ENCODE data around the gene DLGAP1.

DNA sequence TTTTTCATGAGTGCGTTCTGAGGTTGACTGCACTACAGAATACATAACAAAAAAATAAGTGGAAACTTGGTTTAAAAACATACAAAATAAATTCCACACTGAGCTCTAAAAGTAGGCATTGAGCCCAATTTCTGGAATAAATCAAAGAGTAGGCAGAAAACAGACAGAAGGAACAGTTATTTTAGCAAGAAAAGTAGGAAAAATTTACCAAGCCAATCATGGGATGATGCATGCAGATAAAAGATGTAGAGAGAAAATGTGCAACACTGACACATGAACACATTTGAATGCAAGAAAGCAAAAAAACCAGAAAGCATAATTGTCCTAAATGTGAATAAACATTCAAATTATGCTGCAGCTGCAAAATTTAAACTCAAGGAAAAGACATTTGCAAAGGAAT, 308.3 kb downstream of the DLGAP1 start:
- TF ChIP-seq ELF4 (IDR thresholded peaks at IDR 0.05) (no peak), FOXK2 (IDR thresholded peaks at IDR 0.05) (no peak), NFRKB (IDR thresholded peaks at IDR 0.05) (no peak), SUZ12 (IDR thresholded peaks at IDR 0.05) (no peak), ZNF384 (IDR thresholded peaks at IDR 0.05) (no peak), FOXA1 (IDR thresholded peaks at IDR 0.05) (no peak), ARNT (IDR thresholded peaks at IDR 0.05) (no peak), FOXM1 (IDR thresholded peaks at IDR 0.05; ENCODE audit: borderline replicate concordance) (no peak), L3MBTL2 (conservative IDR thresholded peaks at IDR 0.05) (no peak), CTBP1 (IDR thresholded peaks at IDR 0.05; ENCODE audit: borderline replicate concordance) (no peak), SP1 (IDR thresholded peaks at IDR 0.05) (no peak)
- TF ChIP-seq, protein P1, sequence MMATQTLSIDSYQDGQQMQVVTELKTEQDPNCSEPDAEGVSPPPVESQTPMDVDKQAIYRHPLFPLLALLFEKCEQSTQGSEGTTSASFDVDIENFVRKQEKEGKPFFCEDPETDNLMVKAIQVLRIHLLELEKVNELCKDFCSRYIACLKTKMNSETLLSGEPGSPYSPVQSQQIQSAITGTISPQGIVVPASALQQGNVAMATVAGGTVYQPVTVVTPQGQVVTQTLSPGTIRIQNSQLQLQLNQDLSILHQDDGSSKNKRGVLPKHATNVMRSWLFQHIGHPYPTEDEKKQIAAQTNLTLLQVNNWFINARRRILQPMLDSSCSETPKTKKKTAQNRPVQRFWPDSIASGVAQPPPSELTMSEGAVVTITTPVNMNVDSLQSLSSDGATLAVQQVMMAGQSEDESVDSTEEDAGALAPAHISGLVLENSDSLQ (IDR thresholded peaks at IDR 0.05): no peak
